ENCODE measurements around the gene SMS. TPM values are rescaled to one million over a fixed set of nuclear protein-coding genes. Genes with fewer than 3 reads are reported as not detected.
"Not testable (repeated sequence)": the region's sequence is repeated elsewhere in the genome, so short reads cannot be mapped to it uniquely, and the experiment has no call there.

Gene SMS
- total and polyA plus RNA-seq, 10 of the 15 experiments (the other 5 are each of a cell fraction or from before 2014, with no cell fraction given): 55.8 to 156 (median 114) TPM

GRCh38 chrX:21952624-21953023 lies 12.1 kb downstream of the SMS start:
- ATAC-seq: no peak
- TF ChIP-seq ZNF24 (IDR thresholded peaks at IDR 0.05) (no peak), NFYA (IDR thresholded peaks at IDR 0.05; ENCODE audit: borderline replicate concordance, low read depth, low read length) (no peak), SMARCA5 (IDR thresholded peaks at IDR 0.05) (no peak), ATF3 (IDR thresholded peaks at IDR 0.05; ENCODE audit: borderline replicate concordance, extremely low read depth, low read depth, low read length) (no peak), SIN3A (IDR thresholded peaks at IDR 0.05; ENCODE audit: low read depth, low read length) (no peak), ZNF274 (IDR thresholded peaks at IDR 0.05; ENCODE audit: insufficient read depth, insufficient read length) (no peak), ASH2L (IDR thresholded peaks at IDR 0.05; ENCODE audit: borderline replicate concordance, low read depth) (no peak), RCOR1 (conservative IDR thresholded peaks at IDR 0.05; ENCODE audit: low read depth, low read length) (no peak), GATAD2B (conservative IDR thresholded peaks at IDR 0.05; ENCODE audit: low read depth) (no peak), MAX (IDR thresholded peaks at IDR 0.05; ENCODE audit: low read depth, low read length) (no peak), SIX5 (IDR thresholded peaks at IDR 0.05; ENCODE audit: low read depth, low read length, severe bottlenecking) (no peak), POLR2AphosphoS2 (IDR thresholded peaks at IDR 0.05; ENCODE audit: low read depth, low read length) (no peak)
- intact Hi-C loops (cut with micrococcal nuclease; ENCODE audit: unreplicated experiment): no loop called here
- no peak overlapping the region for H2AFZ ChIP-seq (ENCODE audit: control insufficient read depth, low read depth, low read length)
- no peaks in the 10 kb centered on the region for H3K9me3 ChIP-seq (replicated peaks; ENCODE audit: control insufficient read depth, insufficient read depth, low read length)
- H3K79me2 ChIP-seq (ENCODE audit: control insufficient read depth, insufficient read depth, low read length): peaks cover 38% of the 10 kb centered on the region
- H3K4me3 ChIP-seq: no peak overlapping the region
- ChIA-PET POLR2A (no interaction called here), CTCF (no interaction called here), RAD21 (ENCODE audit: unreplicated experiment) (no interaction called here), SMC1A (ENCODE audit: uncharacterized antibody, unreplicated experiment) (interaction anchor here (0.6 kb wide), 1 partner anchor 1821 kb away, joined by 3 read pairs; no protein-coding TSS in a partner anchor)
- no peak for DNase-seq (ENCODE audit: low read depth, low spot score)
- no TSS peak for BruUV-seq (replicated peaks)
- no peak for FAIRE-seq
- H3K4me1 ChIP-seq (ENCODE audit: control insufficient read depth, insufficient read depth, low read length): no peaks in the 10 kb centered on the region
- no peaks in the 10 kb centered on the region for H3K36me3 ChIP-seq (ENCODE audit: control insufficient read depth in 2 of 2, insufficient read depth in 2 of 2, low read length in 1 of 2)
- H4K20me1 ChIP-seq (ENCODE audit: control insufficient read depth, insufficient read depth): no peaks in the 10 kb centered on the region; the same call in 1 of the 2 replicates
- WGBS (ENCODE audit: insufficient coverage, insufficient replicate concordance, low lambda C conversion rate, missing lambda C conversion rate): 63% methylated on average over 6 of the region's 6 CpGs
- H3K27me3 ChIP-seq (replicated peaks in 1 of 2; ENCODE audit: control insufficient read depth in 2 of 2, insufficient read depth in 2 of 2, low read length in 1 of 2): no peaks in the 10 kb centered on the region
- in situ Hi-C loops (cut with MboI): no loop called here
- H3K27ac ChIP-seq (ENCODE audit: control insufficient read depth, insufficient read depth): no peak overlapping the region
- no peak overlapping the region for H3K4me2 ChIP-seq (ENCODE audit: control insufficient read depth, insufficient read depth)
- no peak overlapping the region for H3K9ac ChIP-seq (ENCODE audit: control insufficient read depth, insufficient read depth, low read length)

- H3K9me3 ChIP-seq (replicated peaks; ENCODE audit: control insufficient read depth, insufficient read depth, low read length); BruUV-seq (replicated peaks); H3K27me3 ChIP-seq (replicated peaks in 1 of 2; ENCODE audit: control insufficient read depth in 2 of 2, insufficient read depth in 2 of 2, low read length in 1 of 2); H3K9ac ChIP-seq (ENCODE audit: control insufficient read depth, insufficient read depth, low read length); H4K20me1 ChIP-seq (ENCODE audit: control insufficient read depth, insufficient read depth); DNase-seq (ENCODE audit: low read depth, low spot score); H3K27ac ChIP-seq (ENCODE audit: control insufficient read depth, insufficient read depth); H3K4me1 ChIP-seq (ENCODE audit: control insufficient read depth, insufficient read depth, low read length); H3K4me3 ChIP-seq; H3K4me2 ChIP-seq (ENCODE audit: control insufficient read depth, insufficient read depth); ATAC-seq; H3K36me3 ChIP-seq (ENCODE audit: control insufficient read depth in 2 of 2, insufficient read depth in 2 of 2, low read length in 1 of 2); FAIRE-seq; POLR2A ChIA-PET; H2AFZ ChIP-seq (ENCODE audit: control insufficient read depth, low read depth, low read length); intact Hi-C loops (cut with micrococcal nuclease; ENCODE audit: unreplicated experiment); in situ Hi-C loops (cut with MboI); RAD21 ChIA-PET (ENCODE audit: unreplicated experiment): not testable (repeated sequence)
- CTCF ChIA-PET: interaction anchor here (0.6 to 0.9 kb wide), 3 partner anchors 10 to 134 kb away, joined by 3 read pairs; no protein-coding TSS in a partner anchor
- SMC1A ChIA-PET (ENCODE audit: uncharacterized antibody, unreplicated experiment): interaction anchor here (1.0 kb wide), 1 partner anchor 9 kb away, joined by 3 read pairs; no protein-coding TSS in a partner anchor
- peaks cover 41% of the 10 kb centered on the region for H3K79me2 ChIP-seq (ENCODE audit: control insufficient read depth, insufficient read depth, low read length)
- 68% methylated on average over 6 of the region's 6 CpGs for WGBS (ENCODE audit: insufficient coverage, insufficient replicate concordance, low lambda C conversion rate, missing lambda C conversion rate)
Observed at GRCh38 chrX:21953195-21953830, 12.8 kb downstream of the SMS start.
